CD4-positive, alpha-beta T cell treated with Interleukin-4 for 1 hour (primary cell): ENCODE results near the gene DGKH.
"Not testable (repeated sequence)": the region's sequence is repeated elsewhere in the genome, so short reads cannot be mapped to it uniquely, and the experiment has no call there.

Experiments
- DNase-seq, 2 donors: peaks; one replicate each; pipeline ENCODE4 v3.0.0-alpha.2; 2020 to 2022

The DGKH gene

GRCh38 chr13:42174344-42175162, 126.1 kb downstream of the DGKH start:
- DNase-seq: no peak

GRCh38 chr13:42176294-42176693, 127.8 kb downstream of the DGKH start:
- DNase-seq: no peak

GRCh38 chr13:42177189-42177588, 128.7 kb downstream of the DGKH start:
- no peak for DNase-seq

GRCh38 chr13:42181381-42181953, 133.0 kb downstream of the DGKH start:
- DNase-seq: no peak

GRCh38 chr13:42189061-42189460, 140.6 kb downstream of the DGKH start:
- DNase-seq: no peak

- DNase-seq: no peak
Measured at GRCh38 chr13:42190529-42190928, 142.1 kb downstream of the DGKH start.

- no peak for DNase-seq
Measured at GRCh38 chr13:42211704-42212464, 163.4 kb downstream of the DGKH start.

GRCh38 chr13:42214446-42214845, 166.0 kb downstream of the DGKH start:
- DNase-seq: no peak

- peak in 1 of 2 donors; percentile 14 for DNase-seq
Measured at GRCh38 chr13:42215578-42216421, 167.4 kb downstream of the DGKH start.

- no peak for DNase-seq
Measured at GRCh38 chr13:42216422-42216735, 167.9 kb downstream of the DGKH start.

GRCh38 chr13:42218576-42218975, 170.1 kb downstream of the DGKH start:
- no peak for DNase-seq

GRCh38 chr13:42219051-42219450, 170.6 kb downstream of the DGKH start:
- no peak for DNase-seq

- no peak for DNase-seq
Measured at GRCh38 chr13:42219876-42220275, 171.4 kb downstream of the DGKH start.

GRCh38 chr13:42221121-42221765, 172.8 kb downstream of the DGKH start:
- no peak for DNase-seq

GRCh38 chr13:42223681-42224080, 175.2 kb downstream of the DGKH start:
- DNase-seq: no peak

- no peak for DNase-seq
Measured at GRCh38 chr13:42225051-42225450, 176.6 kb downstream of the DGKH start.

- not testable (repeated sequence) for DNase-seq
Measured at GRCh38 chr13:42226759-42227158, 178.3 kb downstream of the DGKH start.

- no peak for DNase-seq
Measured at GRCh38 chr13:42228527-42228926, 180.1 kb downstream of the DGKH start.

GRCh38 chr13:42229287-42229686, 180.8 kb downstream of the DGKH start:
- DNase-seq: no peak

- DNase-seq: no peak
Measured at GRCh38 chr13:42232671-42233070, 184.2 kb downstream of the DGKH start.

- no peak for DNase-seq
Measured at GRCh38 chr13:42233726-42234125, 185.3 kb downstream of the DGKH start.

- DNase-seq: no peak
Measured at GRCh38 chr13:42239161-42239560, 190.7 kb downstream of the DGKH start.

- no peak for DNase-seq
Measured at GRCh38 chr13:42239644-42240043, 191.2 kb downstream of the DGKH start.
